Muscle layer of duodenum (tissue), 2 donors: ENCODE results near the gene KCNIP1.

Experiments
- H3K27ac ChIP-seq: one replicate; pipeline ENCODE4 v1.7.0; 2013; ENCODE audit warnings: mild to moderate bottlenecking, low read length
- H3K27me3 ChIP-seq: one replicate; pipeline ENCODE4 v1.7.0; 2013; ENCODE audit warnings: low read depth, mild to moderate bottlenecking, control low read depth, low read length
- H3K36me3 ChIP-seq, 2 donors: one replicate each; pipeline ENCODE4 v1.7.0; 2013; ENCODE audit warnings: low read length in 2 of 2, control low read depth in 1 of 2, mild to moderate bottlenecking in 1 of 2; ENCODE audit not compliant: insufficient read depth in 2 of 2, control insufficient read depth in 1 of 2
- H3K4me1 ChIP-seq, 2 donors: one replicate each; pipeline ENCODE4 v1.7.0; 2013; ENCODE audit warnings: low read length in 2 of 2, mild to moderate bottlenecking in 2 of 2, control low read depth in 1 of 2, moderate library complexity in 1 of 2; ENCODE audit not compliant: insufficient read depth in 2 of 2, control insufficient read depth in 1 of 2
- H3K4me3 ChIP-seq, 2 donors: one replicate each; pipeline ENCODE4 v1.7.0; 2013; ENCODE audit warnings: low read length in 2 of 2, low read depth in 1 of 2, mild to moderate bottlenecking in 1 of 2
- H3K9me3 ChIP-seq, 2 donors: one replicate each; pipeline ENCODE4 v1.7.0; 2013; ENCODE audit warnings: low read length in 2 of 2, control low read depth in 1 of 2, mild to moderate bottlenecking in 1 of 2; ENCODE audit not compliant: control insufficient read depth in 1 of 2
- donor health status: healthy.

Gene KCNIP1

DNA sequence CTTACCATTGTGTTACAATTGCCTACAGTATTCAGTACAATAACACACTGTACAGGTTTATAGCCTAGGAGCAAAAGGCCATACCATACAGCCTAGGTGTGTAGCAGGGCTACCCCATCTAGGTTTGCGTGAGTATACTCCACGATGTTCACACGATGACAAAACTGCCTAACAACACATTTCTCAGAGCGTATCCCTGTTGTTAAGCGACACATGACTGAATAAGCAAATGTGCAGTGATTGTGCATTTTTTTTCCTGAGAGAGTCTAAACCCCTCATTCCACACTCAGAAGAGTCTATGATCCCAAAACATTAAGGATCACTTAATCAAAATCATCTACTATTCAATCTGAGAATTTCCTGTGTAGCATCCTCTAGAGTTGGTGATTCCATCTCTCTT is 211.3 kb downstream of the KCNIP1 start:
- Histone ChIP-seq H3K4me3 (no peak overlapping the region), H3K36me3 (no peaks in the 10 kb centered on the region), H3K27me3 (no peaks in the 10 kb centered on the region), H3K9me3 (no peaks in the 10 kb centered on the region), H3K27ac (no peak overlapping the region), H3K4me1 (no peaks in the 10 kb centered on the region)

DNA sequence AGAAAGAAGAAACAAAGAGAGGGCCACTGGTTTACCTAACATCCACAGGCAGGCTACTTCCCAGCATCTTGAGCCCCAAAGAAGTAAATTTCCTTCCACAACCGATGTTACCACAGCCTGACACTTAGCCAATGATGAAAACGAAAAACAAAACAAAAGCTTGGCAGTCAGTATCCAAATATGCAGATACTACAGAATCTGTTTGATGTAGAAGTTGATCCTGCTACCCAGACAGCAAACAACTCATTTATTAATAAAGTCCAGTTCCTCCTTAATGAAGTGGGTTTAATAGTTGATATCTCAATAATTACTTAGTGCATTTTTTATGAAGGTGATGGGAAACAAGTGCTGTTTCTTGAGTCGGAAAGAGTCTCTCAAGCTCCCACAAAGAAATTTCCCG is 212.6 kb downstream of the KCNIP1 start:
- H3K27me3 ChIP-seq, result no peaks in the 10 kb centered on the region

DNA sequence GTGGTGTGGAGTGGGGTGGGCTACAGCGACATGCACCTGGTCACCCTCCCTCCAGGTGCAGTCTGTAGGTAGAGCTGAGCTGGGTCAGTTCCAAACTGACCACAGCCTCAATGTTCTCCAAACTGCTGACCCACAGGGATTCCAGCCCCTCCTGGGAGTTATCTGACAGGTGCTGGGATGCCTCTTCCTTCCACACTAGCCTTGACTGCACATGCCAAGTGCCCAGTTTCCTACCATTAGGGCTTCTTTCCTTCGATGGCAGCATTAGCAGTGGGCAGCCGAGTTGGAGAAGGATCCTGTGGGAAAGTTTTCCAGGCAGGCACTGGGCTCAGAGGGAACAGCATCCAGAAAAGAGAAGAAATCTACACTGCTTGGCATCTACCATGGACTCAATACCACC is 215.7 kb downstream of the KCNIP1 start:
- Histone ChIP-seq H3K36me3 (no peaks in the 10 kb centered on the region), H3K27ac (no peak overlapping the region), H3K27me3 (no peaks in the 10 kb centered on the region), H3K4me1 (no peaks in the 10 kb centered on the region), H3K9me3 (no peaks in the 10 kb centered on the region), H3K4me3 (no peak overlapping the region)

More for the DNA sequence above, 212.6 kb downstream of the KCNIP1 start:
- H3K4me1 ChIP-seq, result no peaks in the 10 kb centered on the region
- H3K4me3 ChIP-seq, result no peak overlapping the region
- no peaks in the 10 kb centered on the region for H3K36me3 ChIP-seq
- H3K9me3 ChIP-seq, result no peaks in the 10 kb centered on the region
- no peak overlapping the region for H3K27ac ChIP-seq

DNA sequence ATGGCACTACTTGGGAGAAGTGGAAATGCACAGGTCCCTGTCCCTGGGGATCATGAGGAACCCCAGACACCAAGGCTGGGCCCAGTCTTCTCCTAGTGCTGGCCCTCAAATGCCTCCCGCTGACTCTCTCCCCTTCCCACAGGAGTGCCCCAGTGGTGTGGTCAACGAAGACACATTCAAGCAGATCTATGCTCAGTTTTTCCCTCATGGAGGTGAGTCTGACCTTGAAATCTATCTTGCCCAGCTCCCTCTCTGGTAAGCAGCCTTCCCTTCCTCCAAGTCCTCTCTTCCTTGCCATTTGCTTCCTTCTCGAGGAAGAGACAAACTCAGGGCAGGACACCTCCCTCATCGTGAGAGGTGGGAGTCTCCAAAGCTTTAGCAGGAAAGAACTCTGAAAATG is 216.4 kb downstream of the KCNIP1 start:
- Histone ChIP-seq H3K4me3 (no peak overlapping the region), H3K27ac (no peak overlapping the region), H3K27me3 (no peaks in the 10 kb centered on the region), H3K36me3 (no peaks in the 10 kb centered on the region), H3K9me3 (no peaks in the 10 kb centered on the region), H3K4me1 (no peaks in the 10 kb centered on the region)

GRCh38 chr5:170720984-170721383 is 217.2 kb downstream of the KCNIP1 start:
- Histone ChIP-seq H3K27ac (no peak overlapping the region), H3K27me3 (no peaks in the 10 kb centered on the region), H3K36me3 (no peaks in the 10 kb centered on the region), H3K4me1 (no peaks in the 10 kb centered on the region), H3K4me3 (no peak overlapping the region), H3K9me3 (no peaks in the 10 kb centered on the region)

DNA sequence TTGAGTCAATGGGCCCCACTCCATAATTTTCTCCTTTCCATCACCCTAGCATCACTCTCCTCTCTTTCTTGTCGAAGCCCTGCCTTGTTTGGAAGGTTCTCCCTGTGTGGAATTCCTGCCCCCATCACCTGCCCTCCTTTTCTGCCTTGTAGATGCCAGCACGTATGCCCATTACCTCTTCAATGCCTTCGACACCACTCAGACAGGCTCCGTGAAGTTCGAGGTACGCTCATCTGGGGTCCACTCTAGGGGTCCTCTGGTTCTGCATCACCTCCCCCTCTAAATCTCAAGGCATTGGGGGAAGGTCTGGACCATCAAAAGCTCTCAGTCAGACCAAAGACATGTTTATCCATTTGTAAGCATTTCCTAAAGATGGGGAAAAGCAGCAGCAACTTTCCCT is 217.9 kb downstream of the KCNIP1 start:
- Histone ChIP-seq H3K27ac (no peak overlapping the region), H3K4me3 (no peak overlapping the region), H3K36me3 (no peaks in the 10 kb centered on the region), H3K9me3 (no peaks in the 10 kb centered on the region), H3K4me1 (no peaks in the 10 kb centered on the region), H3K27me3 (no peaks in the 10 kb centered on the region)

DNA sequence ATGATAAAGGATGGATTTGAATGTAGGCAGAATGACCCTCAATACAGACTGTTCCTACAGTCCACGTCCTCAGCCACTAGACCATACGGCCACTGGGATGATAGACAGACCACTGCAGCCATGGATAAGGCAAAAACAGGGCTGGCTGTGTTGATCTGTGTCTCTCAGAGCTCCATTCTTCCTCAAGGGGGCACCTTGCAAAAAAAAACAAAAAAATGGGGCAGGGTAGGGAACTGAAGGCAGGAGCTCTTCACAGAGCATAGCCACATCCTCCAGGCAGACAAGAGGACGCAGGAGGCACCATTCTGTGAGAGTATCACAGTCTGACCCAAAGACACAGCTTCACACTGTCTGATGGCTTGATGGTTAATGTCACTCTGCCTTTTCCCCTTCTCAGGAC is 218.5 kb downstream of the KCNIP1 start:
- no peak overlapping the region for H3K27ac ChIP-seq
- no peaks in the 10 kb centered on the region for H3K4me1 ChIP-seq
- H3K4me3 ChIP-seq, result no peak overlapping the region
- H3K9me3 ChIP-seq, result no peaks in the 10 kb centered on the region
- H3K27me3 ChIP-seq, result no peaks in the 10 kb centered on the region
- no peaks in the 10 kb centered on the region for H3K36me3 ChIP-seq

GRCh38 chr5:170731052-170731451 is 227.2 kb downstream of the KCNIP1 start:
- no peak overlapping the region for H3K27ac ChIP-seq
- no peak overlapping the region for H3K4me3 ChIP-seq
- no peaks in the 10 kb centered on the region for H3K4me1 ChIP-seq
- H3K36me3 ChIP-seq, result no peaks in the 10 kb centered on the region
- H3K27me3 ChIP-seq, result no peaks in the 10 kb centered on the region
- peaks cover 0 to 12% of the 10 kb centered on the region in 2 donors for H3K9me3 ChIP-seq

DNA sequence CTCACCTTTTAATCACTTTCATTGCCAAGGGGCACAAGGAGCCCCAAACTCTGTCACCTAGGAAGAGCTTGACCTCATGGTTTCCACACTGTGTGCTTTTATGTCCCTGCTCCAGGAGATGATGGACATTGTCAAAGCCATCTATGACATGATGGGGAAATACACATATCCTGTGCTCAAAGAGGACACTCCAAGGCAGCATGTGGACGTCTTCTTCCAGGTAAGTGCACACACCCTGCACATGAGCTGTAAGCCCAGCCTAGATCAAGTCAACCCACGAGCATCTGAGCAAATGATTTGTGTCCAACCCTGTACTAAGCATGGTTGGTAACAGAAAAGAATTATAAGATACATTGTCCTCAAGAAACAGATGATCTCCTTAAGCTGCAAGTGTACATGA is 228.9 kb downstream of the KCNIP1 start:
- Histone ChIP-seq H3K27me3 (no peaks in the 10 kb centered on the region), H3K4me1 (no peaks in the 10 kb centered on the region), H3K36me3 (no peaks in the 10 kb centered on the region), H3K4me3 (no peak overlapping the region), H3K27ac (no peak overlapping the region), H3K9me3 (peaks cover 0 to 13% of the 10 kb centered on the region in 2 donors)

GRCh38 chr5:170736966-170737365 is 233.1 kb downstream of the KCNIP1 start:
- Histone ChIP-seq H3K27me3 (no peaks in the 10 kb centered on the region), H3K4me1 (no peaks in the 10 kb centered on the region), H3K36me3 (no peaks in the 10 kb centered on the region), H3K9me3 (peaks cover 0 to 13% of the 10 kb centered on the region in 2 donors), H3K4me3 (no peak overlapping the region), H3K27ac (no peak overlapping the region)

GRCh38 chr5:170737591-170737990 is 233.8 kb downstream of the KCNIP1 start:
- no peak overlapping the region for H3K4me3 ChIP-seq
- H3K36me3 ChIP-seq, result no peaks in the 10 kb centered on the region
- H3K27me3 ChIP-seq, result no peaks in the 10 kb centered on the region
- H3K9me3 ChIP-seq, result peaks cover 0 to 13% of the 10 kb centered on the region in 2 donors
- H3K4me1 ChIP-seq, result no peaks in the 10 kb centered on the region
- H3K27ac ChIP-seq, result no peak overlapping the region

- Histone ChIP-seq H3K27ac (no peak overlapping the region), H3K4me1 (no peaks in the 10 kb centered on the region), H3K4me3 (no peak overlapping the region), H3K36me3 (no peaks in the 10 kb centered on the region), H3K27me3 (no peaks in the 10 kb centered on the region), H3K9me3 (peaks cover 0 to 13% of the 10 kb centered on the region in 2 donors)
These were observed 235.0 kb downstream of the KCNIP1 start for GRCh38 chr5:170738840-170739239.
